Fibroblast of upper back skin (primary cell): ENCODE measurements around the gene AIG1.
A peak's percentile ranks its signal among the peaks of the same experiment; 100 is the strongest.
"Not testable (repeated sequence)": the region's sequence is repeated elsewhere in the genome, so short reads cannot be mapped to it uniquely, and the experiment has no call there.

Experiments used
- DNase-seq: peaks from one replicate; pipeline ENCODE4 v3.0.0-alpha.2; 2013

AIG1 gene

GRCh38 chr6:143060806-143061596 is at the start of gene AIG1:
AIG1 (plus strand) TSS chr6:143060889; CDS start chr6:143060926, 37 bp downstream.
- no peak for DNase-seq

GRCh38 chr6:143014764-143015163 is 45.9 kb upstream of the AIG1 start:
- DNase-seq = no peak

- DNase-seq = no peak
Observed at GRCh38 chr6:143015300-143015706, 45.4 kb upstream of the AIG1 start.

GRCh38 chr6:143018955-143019354 is 41.7 kb upstream of the AIG1 start:
- no peak for DNase-seq

- DNase-seq = not testable (repeated sequence)
Observed at GRCh38 chr6:143020862-143021261, 39.8 kb upstream of the AIG1 start.

- no peak for DNase-seq
Observed at GRCh38 chr6:143021543-143021942, 39.1 kb upstream of the AIG1 start.

- no peak for DNase-seq
Observed at GRCh38 chr6:143022587-143022986, 38.1 kb upstream of the AIG1 start.

- no peak for DNase-seq
Observed at GRCh38 chr6:143023695-143024094, 37.0 kb upstream of the AIG1 start.

- no peak for DNase-seq
Observed at GRCh38 chr6:143024977-143025376, 35.7 kb upstream of the AIG1 start.

GRCh38 chr6:143026696-143027449 is 33.8 kb upstream of the AIG1 start:
- DNase-seq = peak; percentile 25

GRCh38 chr6:143034689-143035334 is 25.9 kb upstream of the AIG1 start:
- no peak for DNase-seq

- DNase-seq = no peak
Observed at GRCh38 chr6:143037470-143037869, 23.2 kb upstream of the AIG1 start.

- no peak for DNase-seq
Observed at GRCh38 chr6:143038833-143039232, 21.9 kb upstream of the AIG1 start.

GRCh38 chr6:143039548-143039947 is 21.1 kb upstream of the AIG1 start:
- DNase-seq = no peak

GRCh38 chr6:143040018-143040417 is 20.7 kb upstream of the AIG1 start:
- DNase-seq = no peak

GRCh38 chr6:143044345-143044744 is 16.3 kb upstream of the AIG1 start:
- DNase-seq = not testable (repeated sequence)

- no peak for DNase-seq
Observed at GRCh38 chr6:143049611-143050010, 11.1 kb upstream of the AIG1 start.

- DNase-seq = no peak
Observed at GRCh38 chr6:143050509-143050908, 10.2 kb upstream of the AIG1 start.

GRCh38 chr6:143052282-143052681 is 8.4 kb upstream of the AIG1 start:
- no peak for DNase-seq

- no peak for DNase-seq
Observed at GRCh38 chr6:143053856-143054255, 6.8 kb upstream of the AIG1 start.

- DNase-seq = no peak
Observed at GRCh38 chr6:143054329-143054728, 6.4 kb upstream of the AIG1 start.

- no peak for DNase-seq
Observed at GRCh38 chr6:143055213-143055612, 5.5 kb upstream of the AIG1 start.

- DNase-seq = no peak
Observed at GRCh38 chr6:143055891-143056290, 4.8 kb upstream of the AIG1 start.

GRCh38 chr6:143058987-143059386 is 1.7 kb upstream of the AIG1 start:
- DNase-seq = no peak
